ENCODE results near the gene ZNF518B. TPM values are rescaled to one million over a fixed set of nuclear protein-coding genes. Genes with fewer than 3 reads are reported as not detected.

The ZNF518B gene
- total RNA-seq, 1 experiment from 2014 or later, result 11.5 TPM

GRCh38 chr4:10403633-10404445, 53.4 kb downstream of the ZNF518B start:
- Mint-ChIP-seq H3K27me3 (ENCODE audit: low read depth) (peaks cover 2% of the 10 kb centered on the region; the same call in 1 of the 2 replicates), H3K36me3 (ENCODE audit: insufficient read depth in 1 of 3, low read depth in 3 of 3) (no peaks in the 10 kb centered on the region), H3K27ac (peak overlapping the region in 1 of 3 experiments; percentile 68; a peak in 1 of 7 replicates), H3K4me1 (peaks cover 18% of the 10 kb centered on the region in 2 experiments), H3K4me3 (no peak overlapping the region), H3K9me3 (no peaks in the 10 kb centered on the region)
- Histone ChIP-seq H2BK5ac (ENCODE audit: insufficient read length, low read length) (no peak overlapping the region), H2BK15ac (ENCODE audit: low read depth, low read length) (no peak overlapping the region), H4K20me1 (ENCODE audit: control insufficient read depth, insufficient read depth, insufficient read length) (no peaks in the 10 kb centered on the region), H3K79me2 (ENCODE audit: insufficient read depth, low read length) (no peaks in the 10 kb centered on the region), H4K5ac (ENCODE audit: insufficient read length, low read depth, low read length) (no peak overlapping the region), H2BK20ac (ENCODE audit: low read depth, low read length, poor library complexity, severe bottlenecking) (no peak overlapping the region), H4K8ac (replicated peaks; ENCODE audit: insufficient read length, low read depth, low read length) (no peak overlapping the region), H3K14ac (ENCODE audit: insufficient read depth, low read length) (no peak overlapping the region), H3K79me1 (ENCODE audit: insufficient read depth, low read depth, low read length, poor library complexity, severe bottlenecking) (no peaks in the 10 kb centered on the region), H3K23ac (ENCODE audit: insufficient read length, low read depth, low read length) (no peak overlapping the region), H2AFZ (ENCODE audit: low read length) (no peak overlapping the region), H3K27me3 (ENCODE audit: insufficient read depth, low read length) (no peaks in the 10 kb centered on the region), H3K9ac (ENCODE audit: extremely low read depth, insufficient read length, low read length) (no peak overlapping the region), H3K4ac (ENCODE audit: low read depth, low read length) (no peak overlapping the region), H3K27ac (ENCODE audit: insufficient read length, low read depth, low read length) (no peak overlapping the region), H3K9me3 (ENCODE audit: control insufficient read depth, low read depth, low read length) (no peaks in the 10 kb centered on the region), H4K91ac (ENCODE audit: insufficient read length, low read depth, low read length) (no peak overlapping the region), H3K4me1 (ENCODE audit: insufficient read depth, low read length) (no peaks in the 10 kb centered on the region), H3T11ph (ENCODE audit: low read length) (no peak overlapping the region), H2BK12ac (ENCODE audit: insufficient read length, low read depth, low read length) (no peak overlapping the region), H3K18ac (ENCODE audit: insufficient read length, low read depth, low read length) (no peak overlapping the region), H2AK5ac (ENCODE audit: insufficient read length, low read length) (no peak overlapping the region), H2BK120ac (ENCODE audit: low read depth, low read length, poor library complexity, severe bottlenecking) (no peak overlapping the region), H3K23me2 (ENCODE audit: insufficient read length, low read depth, low read length, poor library complexity, severe bottlenecking) (no peaks in the 10 kb centered on the region), H3K56ac (ENCODE audit: insufficient read length, low read depth, low read length) (no peak overlapping the region), H3K4me2 (ENCODE audit: insufficient read depth, insufficient read length, low read length) (no peak overlapping the region)
- TF ChIP-seq CTCF (conservative IDR thresholded peaks at IDR 0.05), result peak; percentile 75
- no CpG with 5 or more reads among the region's 6 CpGs for WGBS (ENCODE audit: extremely low coverage, insufficient read length, low lambda C conversion rate)
- DNase-seq, result no peak

Data from H9 (cell line).